Lower leg skin (tissue), 4 donors: ENCODE measurements around the gene ITIH3. TPM values are rescaled to one million over a fixed set of nuclear protein-coding genes. Genes with fewer than 3 reads are reported as not detected.

Experiments used
- DNase-seq, 2 donors: peaks; one replicate each; pipeline ENCODE4 v3.0.0-alpha.2; 2019; ENCODE audit warnings: low spot score in 2 of 2
- H3K4me3 ChIP-seq: fragments of 200-600 bp; sonication (generic); 2 replicates; pipeline ENCODE4 v1.5.1; 2017; ENCODE audit warnings: mild to moderate bottlenecking, low read depth; ENCODE audit not compliant: poor library complexity, severe bottlenecking
- CTCF ChIP-seq, 3 donors: fragments of 450-650 bp; IDR thresholded peaks; one replicate each; pipeline ENCODE4 v1.5.1; 2016; ENCODE audit warnings: antibody characterized with exemption in 3 of 3, mild to moderate bottlenecking in 3 of 3, moderate library complexity in 2 of 3
- POLR2A ChIP-seq, 2 donors: fragments of 450-650 bp; IDR thresholded peaks; one replicate each; pipeline ENCODE4 v1.6.1; 2016 to 2017; ENCODE audit warnings: antibody characterized with exemption in 2 of 2, mild to moderate bottlenecking in 1 of 2, moderate library complexity in 1 of 2
- WGBS, 2 donors: methylation state at CpG; one replicate each; pipeline ENCODE4 v1.1.5; 2018; 5-methylcytosine and 5-hydroxymethylcytosine counted together
- intact Hi-C: fragments of 100-400 bp; cut with DNase I; formaldehyde crosslinking; loops from one replicate; pipeline ENCODE4 v1.15.0; 2023; ENCODE audit warnings: low total_unique reads
- total RNA-seq, 4 donors: library from RNA; depleted of rRNA; stranded (reverse); fragments of >200 nt; gene quantifications; one replicate each; pipeline ENCODE4 v1.1.0, GENCODE V29; 2016

The ITIH3 gene
- total RNA-seq, 4 donors from 2014 or later = 0.17 to 19.3 (median 0.97) TPM

DNA sequence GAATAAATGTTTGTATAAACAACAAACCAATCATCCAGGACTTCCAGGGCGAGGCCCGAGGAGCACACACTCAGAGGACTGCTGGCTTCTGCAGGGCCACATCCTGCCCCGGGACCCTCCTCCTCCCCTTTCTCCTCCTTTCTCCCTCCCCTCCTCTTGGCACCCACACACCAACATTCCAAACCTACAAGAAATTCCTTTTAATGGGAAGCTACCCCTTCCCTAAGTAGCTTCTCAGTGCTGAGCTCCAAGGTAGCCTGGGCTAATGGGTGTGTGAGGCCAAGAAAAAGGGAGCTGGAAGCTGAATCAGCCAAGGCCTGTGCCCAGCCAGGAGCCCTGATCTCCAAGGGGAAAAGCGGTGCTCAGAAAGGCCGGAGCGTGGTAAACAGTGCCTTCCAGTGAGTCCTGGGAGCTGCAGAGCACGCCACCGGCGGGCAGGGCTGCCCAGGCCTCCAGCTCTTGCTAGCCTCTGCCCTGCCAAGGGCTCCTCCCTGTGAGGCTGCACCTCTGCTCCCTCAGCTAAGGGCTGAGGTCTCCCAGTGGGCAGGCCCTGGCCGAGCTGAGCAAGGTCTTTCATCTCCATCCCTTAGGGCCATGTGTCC is 3.9 kb downstream of the ITIH3 start:
- H3K4me3 ChIP-seq = no peak overlapping the region
- TF ChIP-seq CTCF (IDR thresholded peaks at IDR 0.05) (no peak), POLR2A (IDR thresholded peaks at IDR 0.05) (no peak)
- intact Hi-C loops = no loop called here
- WGBS, 2 donors = 71 to 72% methylated on average over 10 of the region's 10 CpGs
- no peak for DNase-seq

GRCh38 chr3:52798978-52799476 is 4.4 kb downstream of the ITIH3 start:
- no peak overlapping the region for H3K4me3 ChIP-seq
- TF ChIP-seq CTCF (IDR thresholded peaks at IDR 0.05) (no peak), POLR2A (IDR thresholded peaks at IDR 0.05) (no peak)
- DNase-seq = no peak
- intact Hi-C loops = no loop called here
- WGBS, 2 donors = 50 to 56% methylated on average over 14 of the region's 14 CpGs

- intact Hi-C loops = no loop called here
- 64 to 72% methylated on average over 7 of the region's 7 CpGs for WGBS, 2 donors
- H3K4me3 ChIP-seq = no peak overlapping the region
- no peak for DNase-seq
- TF ChIP-seq POLR2A (IDR thresholded peaks at IDR 0.05) = no peak
- TF ChIP-seq CTCF (IDR thresholded peaks at IDR 0.05) = no peak
These were observed 5.5 kb downstream of the ITIH3 start for GRCh38 chr3:52800079-52800478.

GRCh38 chr3:52801839-52802238 is 7.2 kb downstream of the ITIH3 start:
- 53 to 59% methylated on average over 5 of the region's 5 CpGs for WGBS, 2 donors
- TF ChIP-seq POLR2A (IDR thresholded peaks at IDR 0.05) (no peak), CTCF (IDR thresholded peaks at IDR 0.05) (no peak)
- no peak for DNase-seq
- no peak overlapping the region for H3K4me3 ChIP-seq
- intact Hi-C loops = no loop called here

- TF ChIP-seq POLR2A (IDR thresholded peaks at IDR 0.05) = no peak
- no peak for TF ChIP-seq CTCF (IDR thresholded peaks at IDR 0.05)
- 76 to 77% methylated on average over 19 of the region's 19 CpGs for WGBS, 2 donors
- no peak overlapping the region for H3K4me3 ChIP-seq
- DNase-seq = no peak
- intact Hi-C loops = no loop called here
These were observed 10.9 kb downstream of the ITIH3 start for GRCh38 chr3:52805270-52806039.
